NB4 (cell line): Measurements from ENCODE around the gene HDGFL3.

ENCODE experiments used
- CTCF ChIP-seq: IDR thresholded peaks from one replicate; pipeline ENCODE4 v1.5.1; 2012; ENCODE audit warnings: low read depth, low read length
- MAX ChIP-seq: IDR thresholded peaks from 2 replicates; pipeline ENCODE4 v1.6.1; 2011; ENCODE audit warnings: low read depth, low read length

- TF ChIP-seq CTCF: no peak
- TF ChIP-seq MAX: no peak
These were observed 44.6 kb downstream of the HDGFL3 start for GRCh38 chr15:83163032-83163431.
